Activated T-cell treated with anti-CD3 and anti-CD28 coated beads, Interleukin-2, amount 50 U/mL, for 24 hours (primary cell): ENCODE data around the gene CACNA2D4.
A peak's percentile ranks its signal among the peaks of the same experiment; 100 is the strongest.

Experiments used
- DNase-seq: peaks from one replicate; pipeline ENCODE4 v3.0.0-alpha.2; 2020
- H3K27ac Mint-ChIP-seq: 2 replicates; pipeline ENCODE4 v1.8.0; 2020; ENCODE audit warnings: mild to moderate bottlenecking, mixed read lengths
- H3K27me3 Mint-ChIP-seq: 2 replicates; pipeline ENCODE4 v1.8.0; 2020; ENCODE audit warnings: mixed read lengths
- H3K36me3 Mint-ChIP-seq: 2 replicates; pipeline ENCODE4 v1.8.0; 2020; ENCODE audit warnings: low read depth, mixed read lengths
- H3K4me1 Mint-ChIP-seq: 2 replicates; pipeline ENCODE4 v1.8.0; 2020; ENCODE audit warnings: low read depth, mixed read lengths
- H3K4me3 Mint-ChIP-seq: 2 replicates; pipeline ENCODE4 v1.8.0; 2020; ENCODE audit warnings: mild to moderate bottlenecking, moderate library complexity, mixed read lengths
- H3K9me3 Mint-ChIP-seq: 2 replicates; pipeline ENCODE4 v1.8.0; 2020; ENCODE audit warnings: mixed read lengths

The CACNA2D4 gene

DNA sequence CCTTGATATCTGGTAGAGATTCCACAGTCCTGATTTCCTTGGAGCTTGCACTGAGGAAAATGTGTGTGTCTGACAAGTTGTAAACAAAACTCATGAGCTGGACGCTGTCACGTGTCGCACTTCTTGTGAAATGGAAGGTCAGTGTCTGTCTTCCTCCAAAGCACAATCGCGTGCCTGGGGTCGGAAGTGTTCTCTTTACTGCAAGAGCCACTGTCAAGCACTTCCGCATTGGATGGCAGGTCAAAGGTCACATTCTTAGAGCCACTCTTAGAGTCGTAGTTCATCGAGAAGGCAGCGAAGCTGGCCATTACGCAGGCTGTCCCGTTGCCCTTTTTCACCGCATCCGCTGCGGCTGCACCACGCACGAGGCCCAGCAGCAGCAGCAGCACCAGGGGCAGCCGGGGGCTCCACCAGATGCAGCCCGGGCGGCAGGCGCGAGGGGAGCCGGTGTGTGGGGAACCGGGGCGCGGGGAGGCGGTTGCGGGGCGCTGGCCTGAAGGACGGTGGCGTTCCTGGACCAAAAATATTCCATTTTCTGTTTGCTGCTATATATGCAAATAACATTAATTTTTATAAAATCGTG, 53.1 kb downstream of the CACNA2D4 start:
- Mint-ChIP-seq H3K27me3 (peaks cover 40% of the 10 kb centered on the region), H3K27ac (no peak overlapping the region), H3K4me3 (no peak overlapping the region), H3K4me1 (no peaks in the 10 kb centered on the region), H3K9me3 (peaks cover 3% of the 10 kb centered on the region), H3K36me3 (no peaks in the 10 kb centered on the region)
- DNase-seq: no peak

DNA sequence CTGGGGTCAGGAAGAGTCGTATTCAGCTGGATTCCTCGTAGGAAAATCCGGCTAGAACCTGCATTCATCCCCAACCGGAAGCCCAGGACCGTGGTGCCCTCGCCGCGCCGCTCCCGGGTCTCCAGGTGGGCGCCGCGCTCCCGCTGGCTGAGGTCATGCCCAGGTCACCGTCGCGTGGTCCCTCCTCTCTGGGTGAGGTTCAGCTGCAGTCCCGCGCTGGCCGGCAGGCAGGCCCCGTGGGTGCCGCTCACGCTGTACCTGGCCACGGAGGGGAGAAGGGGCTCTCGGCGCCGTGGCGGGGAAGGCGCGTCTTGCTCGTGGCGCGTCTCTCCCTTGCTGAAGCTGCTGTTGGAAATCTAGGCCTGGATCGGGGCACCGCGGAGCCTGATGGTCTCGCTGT, 53.6 kb downstream of the CACNA2D4 start:
- H3K27me3 Mint-ChIP-seq: peaks cover 40% of the 10 kb centered on the region
- H3K9me3 Mint-ChIP-seq: peaks cover 3% of the 10 kb centered on the region
- H3K27ac Mint-ChIP-seq: no peak overlapping the region
- DNase-seq: no peak
- no peaks in the 10 kb centered on the region for H3K4me1 Mint-ChIP-seq
- H3K4me3 Mint-ChIP-seq: no peak overlapping the region
- no peaks in the 10 kb centered on the region for H3K36me3 Mint-ChIP-seq

DNA sequence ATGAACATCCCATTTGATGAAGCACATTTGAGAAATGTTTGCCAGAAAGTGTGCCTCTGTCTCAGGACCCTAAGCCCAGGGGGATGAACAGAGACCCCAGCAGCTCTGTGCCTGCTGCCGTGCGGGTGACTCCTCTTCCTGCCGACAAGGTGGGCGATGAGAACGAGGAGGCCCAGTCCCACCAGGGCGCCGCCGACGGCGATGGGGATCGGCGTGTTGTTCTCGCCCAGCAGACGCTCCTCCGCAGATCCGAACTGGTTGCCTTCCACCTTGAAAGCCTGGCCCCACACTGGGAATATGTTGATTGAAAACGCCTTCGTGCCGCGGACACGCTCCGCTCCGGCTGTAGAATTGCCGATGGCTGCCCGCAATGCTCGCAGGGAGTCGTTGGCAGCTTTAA, 54.0 kb downstream of the CACNA2D4 start:
- Mint-ChIP-seq H3K36me3 (no peaks in the 10 kb centered on the region), H3K4me3 (no peak overlapping the region), H3K27me3 (peaks cover 38% of the 10 kb centered on the region), H3K4me1 (no peaks in the 10 kb centered on the region), H3K9me3 (peaks cover 1% of the 10 kb centered on the region), H3K27ac (no peak overlapping the region)
- peak; percentile 8 for DNase-seq

GRCh38 chr12:1863823-1864222, 54.6 kb downstream of the CACNA2D4 start:
- no peak for DNase-seq
- Mint-ChIP-seq H3K9me3 (no peaks in the 10 kb centered on the region), H3K36me3 (no peaks in the 10 kb centered on the region), H3K4me3 (no peak overlapping the region), H3K27me3 (peaks cover 37% of the 10 kb centered on the region), H3K27ac (no peak overlapping the region), H3K4me1 (no peaks in the 10 kb centered on the region)

DNA sequence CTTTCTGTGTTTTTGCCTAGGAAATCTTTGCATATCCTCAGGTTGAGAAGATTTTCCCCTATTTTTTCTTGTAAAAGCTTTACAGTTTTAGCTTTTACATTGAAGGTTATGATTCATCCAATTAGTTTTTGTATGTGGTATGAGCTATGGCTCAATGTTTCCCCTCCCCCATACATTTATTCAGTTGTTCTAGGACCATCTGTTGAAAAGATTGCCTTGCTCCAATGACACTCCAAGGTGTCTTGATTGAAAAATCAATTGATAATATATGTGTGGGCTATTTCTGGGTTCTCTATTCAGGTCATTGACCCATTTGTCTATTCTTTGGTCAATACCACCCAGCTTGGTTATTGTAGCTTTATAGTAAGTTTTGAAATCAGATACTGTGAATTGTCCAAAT, 55.5 kb downstream of the CACNA2D4 start:
- H3K4me1 Mint-ChIP-seq: no peaks in the 10 kb centered on the region
- no peaks in the 10 kb centered on the region for H3K9me3 Mint-ChIP-seq
- no peak for DNase-seq
- peaks cover 32% of the 10 kb centered on the region for H3K27me3 Mint-ChIP-seq
- no peak overlapping the region for H3K4me3 Mint-ChIP-seq
- H3K36me3 Mint-ChIP-seq: no peaks in the 10 kb centered on the region
- no peak overlapping the region for H3K27ac Mint-ChIP-seq

- H3K27me3 Mint-ChIP-seq: peaks cover 10% of the 10 kb centered on the region
- H3K4me3 Mint-ChIP-seq: no peak overlapping the region
- no peak overlapping the region for H3K27ac Mint-ChIP-seq
- peak; percentile 18 for DNase-seq
- no peaks in the 10 kb centered on the region for H3K4me1 Mint-ChIP-seq
- H3K36me3 Mint-ChIP-seq: no peaks in the 10 kb centered on the region
- no peaks in the 10 kb centered on the region for H3K9me3 Mint-ChIP-seq
Measured at GRCh38 chr12:1859643-1860042, 58.8 kb downstream of the CACNA2D4 start.

- Mint-ChIP-seq H3K4me1 (no peaks in the 10 kb centered on the region), H3K4me3 (no peak overlapping the region), H3K36me3 (no peaks in the 10 kb centered on the region), H3K9me3 (no peaks in the 10 kb centered on the region), H3K27me3 (peaks cover 2% of the 10 kb centered on the region), H3K27ac (no peak overlapping the region)
- peak; percentile 20 for DNase-seq
Measured at GRCh38 chr12:1858456-1858855, 60.0 kb downstream of the CACNA2D4 start.

GRCh38 chr12:1857821-1858220, 60.6 kb downstream of the CACNA2D4 start:
- no peak overlapping the region for H3K4me3 Mint-ChIP-seq
- H3K4me1 Mint-ChIP-seq: no peaks in the 10 kb centered on the region
- peak; percentile 3 for DNase-seq
- no peak overlapping the region for H3K27ac Mint-ChIP-seq
- no peaks in the 10 kb centered on the region for H3K36me3 Mint-ChIP-seq
- peaks cover 2% of the 10 kb centered on the region for H3K27me3 Mint-ChIP-seq
- no peaks in the 10 kb centered on the region for H3K9me3 Mint-ChIP-seq

DNA sequence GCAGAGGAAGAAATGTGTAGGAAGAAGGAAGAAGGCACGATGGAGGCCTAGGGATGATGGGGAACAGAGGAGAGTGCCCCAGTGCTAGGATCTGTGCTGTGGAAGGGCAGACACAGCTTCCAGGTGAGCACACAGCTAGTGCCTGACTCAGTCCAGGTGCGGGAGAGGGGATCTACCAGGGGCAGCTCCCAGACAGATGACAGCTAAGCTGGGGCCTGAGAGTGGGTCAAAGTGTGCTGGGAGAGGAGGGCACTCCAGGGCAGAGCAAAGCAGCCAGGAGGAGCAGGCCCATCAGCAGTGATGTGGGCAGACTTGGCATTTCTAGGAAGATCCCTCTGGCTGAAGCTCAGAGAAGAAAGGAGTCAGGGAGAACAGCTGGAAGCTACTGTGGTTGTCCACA, 61.4 kb downstream of the CACNA2D4 start:
- Mint-ChIP-seq H3K36me3 (no peaks in the 10 kb centered on the region), H3K9me3 (no peaks in the 10 kb centered on the region), H3K4me3 (no peak overlapping the region), H3K27me3 (no peaks in the 10 kb centered on the region), H3K27ac (no peak overlapping the region), H3K4me1 (no peaks in the 10 kb centered on the region)
- DNase-seq: peak; percentile 14

DNA sequence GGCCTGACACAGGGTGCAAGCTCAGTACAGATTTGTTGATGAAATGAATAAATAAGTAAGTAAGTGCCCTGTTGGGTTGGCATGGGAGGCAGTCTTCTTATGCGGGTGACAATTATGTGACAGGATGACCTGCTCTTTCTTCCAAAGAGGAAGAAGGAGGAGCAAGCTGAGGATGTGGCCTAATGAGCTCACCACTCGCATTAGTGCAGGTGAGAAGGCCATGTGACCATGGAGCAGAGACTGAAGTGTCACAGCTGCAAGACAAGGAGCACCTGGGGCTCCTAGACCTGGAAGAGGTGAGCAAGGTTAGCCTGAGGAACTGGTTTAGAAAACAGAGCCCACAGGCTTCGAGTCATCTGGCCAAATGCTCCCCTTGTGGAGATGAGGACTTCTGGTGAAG, 63.2 kb downstream of the CACNA2D4 start:
- no peak overlapping the region for H3K4me3 Mint-ChIP-seq
- no peaks in the 10 kb centered on the region for H3K9me3 Mint-ChIP-seq
- peak; percentile 12 for DNase-seq
- H3K27me3 Mint-ChIP-seq: no peaks in the 10 kb centered on the region
- no peak overlapping the region for H3K27ac Mint-ChIP-seq
- H3K36me3 Mint-ChIP-seq: no peaks in the 10 kb centered on the region
- no peaks in the 10 kb centered on the region for H3K4me1 Mint-ChIP-seq

DNA sequence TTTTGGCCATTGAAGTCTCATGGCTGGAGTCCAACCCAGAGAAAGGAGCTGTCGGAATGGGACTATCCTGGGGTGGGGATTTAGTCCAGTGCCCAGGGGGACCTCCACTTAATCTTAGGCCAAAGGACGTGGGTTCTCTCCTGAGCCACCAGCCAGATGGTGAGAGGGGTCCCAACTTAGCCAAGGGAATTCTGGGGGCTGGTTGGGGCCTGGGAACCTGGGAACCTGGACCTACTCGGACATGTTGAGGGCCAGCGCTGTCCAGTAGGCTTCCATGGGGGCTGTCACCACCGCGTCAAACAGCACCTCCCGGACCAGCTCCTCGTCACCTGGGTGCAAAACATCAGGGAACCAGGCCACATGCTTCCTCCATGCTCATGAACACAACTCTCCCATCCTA, 64.7 kb downstream of the CACNA2D4 start:
- DNase-seq: no peak

GRCh38 chr12:1852076-1852475, 66.4 kb downstream of the CACNA2D4 start:
- no peaks in the 10 kb centered on the region for H3K4me1 Mint-ChIP-seq
- no peak overlapping the region for H3K4me3 Mint-ChIP-seq
- no peak overlapping the region for H3K27ac Mint-ChIP-seq
- H3K36me3 Mint-ChIP-seq: no peaks in the 10 kb centered on the region
- H3K27me3 Mint-ChIP-seq: no peaks in the 10 kb centered on the region
- H3K9me3 Mint-ChIP-seq: no peaks in the 10 kb centered on the region
- no peak for DNase-seq

More for the DNA sequence above, 64.7 kb downstream of the CACNA2D4 start:
- Mint-ChIP-seq H3K9me3 (no peaks in the 10 kb centered on the region), H3K4me1 (no peaks in the 10 kb centered on the region), H3K27ac (no peak overlapping the region), H3K27me3 (no peaks in the 10 kb centered on the region), H3K4me3 (no peak overlapping the region), H3K36me3 (no peaks in the 10 kb centered on the region)

DNA sequence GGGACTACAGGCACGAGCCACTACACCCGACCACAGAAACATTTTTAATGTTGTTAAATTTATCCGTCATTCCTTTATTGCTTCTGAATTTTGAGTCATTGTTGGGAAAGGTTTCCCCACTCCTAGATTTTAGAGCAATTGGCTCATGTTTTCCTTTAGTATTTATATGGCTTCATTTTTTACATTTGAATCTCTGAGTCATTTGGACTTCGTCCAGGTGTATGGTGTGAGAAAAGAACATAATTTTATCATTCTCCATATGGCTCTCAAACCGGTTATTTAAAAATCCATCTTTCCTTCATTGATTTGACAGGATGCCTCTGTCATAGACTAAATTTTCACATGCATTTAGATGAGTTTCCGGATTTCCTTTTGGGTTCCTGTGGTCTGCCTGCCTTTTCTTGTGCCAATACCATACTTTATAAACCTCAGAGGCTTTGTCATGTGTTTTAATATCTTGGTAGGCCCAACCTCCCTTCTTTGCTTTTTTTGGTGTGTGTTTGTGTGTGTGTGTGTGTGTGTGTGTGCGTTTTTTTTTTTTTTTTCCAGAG, 67.2 kb downstream of the CACNA2D4 start:
- Mint-ChIP-seq H3K4me1 (no peaks in the 10 kb centered on the region), H3K27me3 (no peaks in the 10 kb centered on the region), H3K27ac (no peak overlapping the region), H3K36me3 (no peaks in the 10 kb centered on the region), H3K9me3 (no peaks in the 10 kb centered on the region), H3K4me3 (no peak overlapping the region)
- no peak for DNase-seq

- Mint-ChIP-seq H3K27ac (no peak overlapping the region), H3K4me1 (no peaks in the 10 kb centered on the region), H3K4me3 (no peak overlapping the region), H3K9me3 (no peaks in the 10 kb centered on the region), H3K36me3 (no peaks in the 10 kb centered on the region), H3K27me3 (peaks cover 4% of the 10 kb centered on the region)
- no peak for DNase-seq
Measured at GRCh38 chr12:1848745-1849144, 69.7 kb downstream of the CACNA2D4 start.

- no peak overlapping the region for H3K4me3 Mint-ChIP-seq
- H3K4me1 Mint-ChIP-seq: no peaks in the 10 kb centered on the region
- no peak overlapping the region for H3K27ac Mint-ChIP-seq
- H3K36me3 Mint-ChIP-seq: no peaks in the 10 kb centered on the region
- peaks cover 4% of the 10 kb centered on the region for H3K27me3 Mint-ChIP-seq
- no peaks in the 10 kb centered on the region for H3K9me3 Mint-ChIP-seq
- no peak for DNase-seq
Measured at GRCh38 chr12:1848146-1848545, 70.3 kb downstream of the CACNA2D4 start.

GRCh38 chr12:1847411-1847810, 71.0 kb downstream of the CACNA2D4 start:
- peak; percentile 17 for DNase-seq
- H3K9me3 Mint-ChIP-seq: no peaks in the 10 kb centered on the region
- no peaks in the 10 kb centered on the region for H3K4me1 Mint-ChIP-seq
- H3K36me3 Mint-ChIP-seq: no peaks in the 10 kb centered on the region
- H3K4me3 Mint-ChIP-seq: no peak overlapping the region
- H3K27ac Mint-ChIP-seq: no peak overlapping the region
- peaks cover 4% of the 10 kb centered on the region for H3K27me3 Mint-ChIP-seq
